Osteoblast (primary cell): ENCODE results near the gene NPEPL1. TPM values are rescaled to one million over a fixed set of nuclear protein-coding genes. Genes with fewer than 3 reads are reported as not detected.

Source experiments
- DNase-seq: peaks from one replicate; pipeline ENCODE4 v3.0.0; 2011; ENCODE audit warnings: low spot score, mixed read lengths; ENCODE audit not compliant: insufficient read length; ENCODE audit errors: missing footprints
- H2AFZ ChIP-seq: 2 replicates; pipeline ENCODE4 v1.6.0; 2011; ENCODE audit warnings: mild to moderate bottlenecking, low read length
- H3K27ac ChIP-seq: 2 replicates; pipeline ENCODE4 v1.5.1; 2011; ENCODE audit warnings: mild to moderate bottlenecking, low read depth, low read length, moderate library complexity
- H3K27me3 ChIP-seq: 2 replicates; pipeline ENCODE4 v1.6.0; 2012; ENCODE audit warnings: mild to moderate bottlenecking, control low read depth, inconsistent platforms, low read length, moderate library complexity; ENCODE audit not compliant: insufficient read depth
- H3K36me3 ChIP-seq: 2 replicates; pipeline ENCODE4 v1.5.1; 2011; ENCODE audit warnings: mild to moderate bottlenecking, low read length, control low read depth, moderate library complexity; ENCODE audit not compliant: insufficient read depth
- H3K4me1 ChIP-seq: 2 replicates; pipeline ENCODE4 v1.5.1; 2011; ENCODE audit warnings: mild to moderate bottlenecking, low read length, control low read depth, moderate library complexity; ENCODE audit not compliant: insufficient read depth
- H3K4me2 ChIP-seq: 2 replicates; pipeline ENCODE4 v1.6.0; 2011; ENCODE audit warnings: mild to moderate bottlenecking, low read length; ENCODE audit not compliant: insufficient read depth
- H3K4me3 ChIP-seq: fragments of 200-600 bp; sonication (generic); 3 replicates; pipeline ENCODE4 v1.5.1; 2012; ENCODE audit warnings: mild to moderate bottlenecking, low read length, inconsistent platforms; ENCODE audit not compliant: insufficient read depth
- H3K79me2 ChIP-seq: 2 replicates; pipeline ENCODE4 v1.6.0; 2012; ENCODE audit warnings: mild to moderate bottlenecking, low read length, control low read depth, inconsistent platforms; ENCODE audit not compliant: insufficient read depth
- H3K9me3 ChIP-seq: 2 replicates; pipeline ENCODE4 v1.5.1; 2011; ENCODE audit warnings: low read depth, low read length, control low read depth
- H4K20me1 ChIP-seq: 2 replicates; pipeline ENCODE4 v1.6.0; 2012; ENCODE audit warnings: mild to moderate bottlenecking, low read length, control low read depth; ENCODE audit not compliant: insufficient read depth
- CTCF ChIP-seq: IDR thresholded peaks from 2 replicates; pipeline ENCODE4 v1.5.1; 2011; ENCODE audit warnings: mild to moderate bottlenecking, low read depth, low read length, moderate library complexity; ENCODE audit errors: extremely low read depth
- total RNA-seq: library from RNA; depleted of rRNA; stranded (reverse); fragments of >200 nt; gene quantifications from 2 replicates; pipeline ENCODE4 v1.2.3, GENCODE V29; 2012

Gene NPEPL1
- total RNA-seq, 1 donor, result 29.7 TPM

DNA sequence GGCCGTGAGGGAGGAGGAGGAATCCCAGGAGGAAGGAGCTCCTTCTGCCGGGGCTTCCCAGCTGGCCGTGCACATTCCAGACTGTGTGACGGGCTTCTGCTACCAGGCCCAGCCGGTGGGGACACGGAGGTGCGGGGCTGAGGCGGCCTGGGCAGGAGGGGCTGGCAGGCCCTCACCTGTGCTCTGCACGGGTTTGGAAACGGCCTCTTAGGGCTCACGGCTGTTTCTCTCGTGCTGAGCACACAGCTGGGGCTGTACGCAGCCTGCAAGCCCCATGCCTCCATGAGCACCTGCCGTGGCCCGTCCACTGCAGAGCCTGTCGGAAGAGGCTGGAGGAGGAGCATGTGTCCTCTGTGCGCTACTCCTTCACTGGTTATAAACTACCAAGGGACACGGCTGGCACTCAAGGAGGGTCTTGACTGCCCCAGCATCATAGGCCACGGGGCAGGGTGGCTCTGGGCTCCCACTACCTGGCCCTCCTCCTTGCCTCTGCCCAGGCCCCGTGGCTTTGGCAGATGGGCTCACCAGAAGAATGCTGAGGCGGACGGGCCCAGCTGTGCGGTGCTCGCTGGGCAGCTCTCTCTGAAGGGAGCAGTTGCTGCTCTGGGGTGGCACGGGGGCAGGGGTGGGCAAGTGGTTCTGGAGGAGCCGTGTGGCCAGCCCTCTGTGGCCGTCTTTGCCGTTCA is 15.8 kb downstream of the NPEPL1 start:
- H3K27me3 ChIP-seq, result no peaks in the 10 kb centered on the region
- no peak overlapping the region for H3K27ac ChIP-seq
- H3K4me2 ChIP-seq, result no peak overlapping the region
- peaks cover 22% of the 10 kb centered on the region for H3K36me3 ChIP-seq
- peaks cover 2% of the 10 kb centered on the region for H4K20me1 ChIP-seq
- H3K4me1 ChIP-seq, result no peaks in the 10 kb centered on the region
- no peak overlapping the region for H2AFZ ChIP-seq
- peak; percentile 76 for DNase-seq
- H3K79me2 ChIP-seq, result no peaks in the 10 kb centered on the region
- no peak overlapping the region for H3K4me3 ChIP-seq
- no peak for TF ChIP-seq CTCF
- H3K9me3 ChIP-seq, result no peaks in the 10 kb centered on the region

DNA sequence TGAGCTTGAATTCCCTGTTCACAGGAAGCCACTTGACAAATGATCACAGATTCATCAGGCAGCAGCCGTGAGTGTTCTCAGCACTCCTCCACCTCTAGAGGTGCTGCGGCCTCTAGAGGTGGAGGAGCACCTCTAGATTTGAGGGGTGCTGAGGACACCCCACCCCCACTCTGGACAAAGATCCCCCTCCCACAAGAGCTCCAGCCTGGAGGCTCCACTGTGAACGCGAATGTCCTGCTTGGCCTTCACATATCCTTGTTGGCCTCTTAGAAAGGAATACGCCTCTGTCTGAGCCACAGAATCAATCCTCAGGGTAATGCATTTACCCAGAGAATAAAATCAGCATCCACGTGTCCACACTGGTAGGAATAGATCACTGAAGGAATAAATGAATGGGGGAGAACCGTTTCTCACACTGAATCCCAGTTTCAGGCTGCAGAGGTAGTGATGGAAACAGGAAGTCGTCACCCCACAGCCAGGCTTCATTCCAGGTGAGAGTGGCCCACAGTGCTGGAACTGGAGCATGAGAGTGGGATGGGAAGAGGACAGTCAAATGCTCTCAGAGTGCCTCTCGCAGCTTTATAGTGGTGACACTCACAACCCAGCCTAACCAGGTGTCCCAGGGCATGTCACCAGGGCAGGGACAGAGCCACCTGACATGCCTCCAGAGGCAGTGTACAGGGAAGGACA is 16.6 kb downstream of the NPEPL1 start:
- no peaks in the 10 kb centered on the region for H3K4me1 ChIP-seq
- H3K27me3 ChIP-seq, result no peaks in the 10 kb centered on the region
- no peak overlapping the region for H2AFZ ChIP-seq
- H3K79me2 ChIP-seq, result no peaks in the 10 kb centered on the region
- peaks cover 14% of the 10 kb centered on the region for H3K36me3 ChIP-seq
- peaks cover 2% of the 10 kb centered on the region for H4K20me1 ChIP-seq
- no peak overlapping the region for H3K4me3 ChIP-seq
- no peak for TF ChIP-seq CTCF
- H3K4me2 ChIP-seq, result no peak overlapping the region
- H3K27ac ChIP-seq, result no peak overlapping the region
- H3K9me3 ChIP-seq, result no peaks in the 10 kb centered on the region
- DNase-seq, result peak; percentile 63

DNA sequence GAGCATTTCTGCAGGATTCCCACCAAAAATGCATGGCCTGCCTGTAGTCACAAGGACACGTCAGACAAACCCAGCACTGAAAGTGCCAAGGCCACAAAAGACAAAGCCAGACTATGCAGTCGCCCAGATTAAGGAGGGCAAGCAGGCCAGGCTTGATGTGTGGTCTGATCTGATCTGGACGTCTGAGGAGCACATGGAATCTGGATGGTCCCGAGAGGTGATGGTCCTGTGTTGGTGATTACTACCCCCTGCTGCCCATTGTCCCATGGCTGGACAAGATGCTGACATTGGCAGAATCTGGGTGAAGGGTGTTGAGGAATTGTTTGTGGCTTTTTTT is 17.1 kb downstream of the NPEPL1 start:
- peak; percentile 72 for DNase-seq
- peaks cover 9% of the 10 kb centered on the region for H3K36me3 ChIP-seq
- H3K9me3 ChIP-seq, result no peaks in the 10 kb centered on the region
- no peak overlapping the region for H3K4me3 ChIP-seq
- H3K27me3 ChIP-seq, result no peaks in the 10 kb centered on the region
- no peaks in the 10 kb centered on the region for H3K79me2 ChIP-seq
- no peak for TF ChIP-seq CTCF
- peaks cover 2% of the 10 kb centered on the region for H4K20me1 ChIP-seq
- no peak overlapping the region for H2AFZ ChIP-seq
- no peaks in the 10 kb centered on the region for H3K4me1 ChIP-seq
- H3K4me2 ChIP-seq, result no peak overlapping the region
- no peak overlapping the region for H3K27ac ChIP-seq

DNA sequence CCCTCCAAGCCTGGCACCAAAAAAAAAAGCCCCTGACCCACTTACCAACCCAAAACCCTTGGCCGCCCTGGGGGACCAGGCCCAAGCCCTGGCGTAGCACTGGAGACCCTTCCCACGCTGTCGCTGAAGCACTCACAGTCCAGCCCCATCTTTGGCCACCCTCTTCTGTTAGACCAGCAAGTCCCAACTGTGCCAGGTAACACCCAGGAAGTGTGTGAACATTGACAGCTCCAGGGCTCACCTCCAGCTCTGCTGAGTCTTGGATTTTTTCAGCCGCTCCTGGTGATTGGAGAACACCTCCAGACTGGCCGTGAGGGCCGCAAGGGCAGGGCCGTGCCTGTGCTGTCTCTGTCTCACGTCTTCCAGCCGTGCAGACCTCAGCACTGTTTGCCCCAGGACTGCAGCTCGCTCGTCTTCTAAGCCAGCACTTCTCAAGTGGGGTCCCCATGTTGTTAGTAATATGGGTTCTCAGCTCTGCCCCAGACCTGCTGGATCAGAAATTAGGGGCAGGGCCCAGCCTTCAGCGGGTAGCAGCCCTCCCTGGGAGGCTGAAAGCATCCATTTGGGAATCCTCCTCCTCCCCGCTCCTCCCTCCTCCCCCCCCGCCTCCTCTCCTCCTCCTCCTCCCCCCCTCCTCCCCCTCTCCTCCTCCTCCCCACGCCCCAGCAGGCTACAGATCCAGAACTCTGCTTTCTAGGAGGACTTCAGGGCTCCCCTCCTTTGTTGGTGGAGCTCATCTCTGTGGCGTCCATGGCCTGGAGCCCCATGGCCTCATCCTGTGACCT is 18.1 kb downstream of the NPEPL1 start:
- Histone ChIP-seq H3K4me3 (no peak overlapping the region), H3K4me1 (no peaks in the 10 kb centered on the region), H3K9me3 (no peaks in the 10 kb centered on the region), H3K27ac (no peak overlapping the region), H4K20me1 (no peaks in the 10 kb centered on the region), H3K36me3 (peaks cover under 1% of the 10 kb centered on the region), H2AFZ (no peak overlapping the region), H3K79me2 (no peaks in the 10 kb centered on the region), H3K4me2 (no peak overlapping the region), H3K27me3 (no peaks in the 10 kb centered on the region)
- DNase-seq, result peak; percentile 77
- TF ChIP-seq CTCF, result no peak
